HG03457 (cell line): ENCODE data around the gene ADAMTS14.
"Not testable (repeated sequence)": the region's sequence is repeated elsewhere in the genome, so short reads cannot be mapped to it uniquely, and the experiment has no call there.

Source experiments
- ATAC-seq: cut with Tn5 transposase; IDR thresholded peaks from one replicate; pipeline ENCODE4 v1.9.1; 2021; ENCODE audit warnings: moderate number of reproducible peaks; ENCODE audit not compliant: unreplicated experiment

The ADAMTS14 gene

DNA sequence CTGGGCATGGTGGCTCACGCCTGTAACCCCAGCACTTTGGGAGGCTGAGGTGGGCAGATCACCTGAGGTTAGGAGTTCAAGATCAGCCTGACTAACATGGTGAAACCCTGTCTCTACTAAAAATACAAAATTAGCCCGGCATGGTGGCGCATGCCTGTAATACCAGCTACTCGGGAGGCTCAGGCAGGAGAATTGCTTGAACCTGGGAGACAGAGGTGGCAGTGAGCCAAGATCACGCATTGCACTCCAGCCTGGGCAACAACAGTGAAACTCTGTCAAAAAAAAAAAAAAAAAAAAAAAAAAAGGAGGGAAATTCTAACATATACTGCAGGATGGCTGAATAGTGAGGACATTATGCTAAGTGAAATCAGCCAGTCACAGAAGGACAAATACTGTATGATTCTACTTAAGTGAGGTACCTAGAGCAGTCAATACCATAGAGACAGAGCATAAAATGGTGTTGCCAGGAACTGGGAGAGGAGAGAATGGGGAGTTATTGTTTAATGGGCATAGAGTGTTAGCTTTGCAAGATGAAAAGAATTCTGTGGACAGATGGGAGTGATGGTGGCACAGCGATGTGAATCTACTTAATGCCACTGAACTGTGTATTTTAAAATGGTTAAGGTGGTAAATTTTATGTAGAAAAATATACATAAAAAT is 95.8 kb downstream of the ADAMTS14 start:
- not testable (repeated sequence) for ATAC-seq

DNA sequence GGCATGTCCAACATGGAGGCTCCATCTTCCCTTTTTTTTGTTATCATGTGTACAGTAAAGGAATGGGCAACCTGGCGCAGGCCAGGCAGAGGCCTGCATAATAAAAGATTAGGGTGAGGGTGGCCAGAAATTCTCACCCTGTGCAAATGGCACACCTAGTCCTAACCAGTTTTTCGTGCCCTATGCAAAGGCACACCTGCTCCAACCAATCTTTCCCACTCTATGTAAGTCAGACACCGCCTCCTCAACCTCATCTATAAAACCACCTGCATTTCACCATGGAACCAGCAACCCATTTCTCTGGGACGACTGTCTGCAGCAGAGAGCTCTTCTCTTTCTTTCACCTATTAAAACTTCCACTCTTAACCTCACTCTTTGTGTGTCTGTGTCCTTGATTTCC is 96.8 kb downstream of the ADAMTS14 start:
- no peak for ATAC-seq

GRCh38 chr10:70770001-70770400 is 97.7 kb downstream of the ADAMTS14 start:
- no peak for ATAC-seq

DNA sequence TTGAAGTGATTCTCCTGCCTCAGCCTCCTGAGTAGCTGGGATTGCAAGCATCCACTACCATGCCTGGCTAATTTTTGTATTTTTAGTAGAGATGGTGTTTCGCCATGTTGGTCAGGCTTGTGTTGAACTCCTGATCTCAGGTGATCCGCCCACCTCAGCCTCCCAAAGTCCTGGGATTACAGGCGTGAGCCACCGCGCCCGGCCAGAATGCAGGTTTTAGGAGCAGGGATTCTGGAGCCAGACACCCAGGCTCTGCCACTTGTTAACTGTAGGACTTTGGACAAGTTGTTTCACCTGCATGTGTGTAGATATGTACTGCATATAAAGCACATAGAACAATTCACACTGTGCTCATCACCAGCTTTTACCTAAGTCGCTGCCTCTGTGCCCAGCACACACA is 98.2 kb downstream of the ADAMTS14 start:
- ATAC-seq = not testable (repeated sequence)

- ATAC-seq = no peak
Observed at GRCh38 chr10:70771311-70772194, 99.2 kb downstream of the ADAMTS14 start.

- ATAC-seq = no peak
Observed at GRCh38 chr10:70772627-70773026, 100.3 kb downstream of the ADAMTS14 start.

GRCh38 chr10:70773461-70773860 is 101.2 kb downstream of the ADAMTS14 start:
- ATAC-seq = no peak

DNA sequence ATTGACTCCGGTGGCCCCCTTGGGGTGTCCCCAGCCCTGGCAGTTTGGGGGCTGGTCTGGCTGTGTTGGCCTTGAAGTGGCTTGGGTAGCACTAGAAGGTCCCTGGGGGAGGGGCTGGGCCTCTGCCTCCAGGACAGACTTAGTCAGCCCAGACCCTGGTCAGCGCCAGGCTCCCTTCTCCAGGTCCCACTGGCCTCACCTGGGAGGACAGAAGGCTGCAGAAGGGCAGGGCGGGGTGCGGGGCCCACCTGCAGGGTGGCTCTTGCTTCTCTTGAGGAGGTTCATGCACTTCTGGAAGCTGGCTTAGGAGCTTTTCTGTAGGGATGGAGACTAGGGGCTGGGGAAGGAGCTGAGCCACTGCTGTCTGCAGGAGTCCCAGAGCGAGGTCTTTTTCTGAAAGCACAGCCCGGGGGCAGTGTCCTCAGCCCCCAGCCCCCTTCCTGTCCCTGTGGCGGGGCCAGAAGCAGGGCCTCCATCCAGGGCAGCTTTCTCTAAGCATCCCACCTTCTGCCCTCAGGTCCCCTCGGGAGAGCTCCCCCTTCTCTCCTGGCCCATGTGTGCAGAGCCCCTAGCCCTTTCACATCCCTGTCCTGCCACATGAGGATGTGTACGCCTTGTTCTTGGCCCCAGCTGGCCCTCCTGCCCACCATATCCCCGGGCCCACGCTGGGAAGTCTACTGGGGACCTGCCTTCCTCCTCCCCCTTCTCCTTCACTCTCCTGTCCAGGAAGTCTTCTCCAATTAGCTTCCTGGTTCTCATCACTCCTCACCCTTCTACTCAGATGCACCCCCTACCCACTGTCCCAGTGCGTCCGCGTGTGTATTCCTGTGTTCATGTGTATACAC is 101.9 kb downstream of the ADAMTS14 start:
- no peak for ATAC-seq

GRCh38 chr10:70774810-70775678 is 102.7 kb downstream of the ADAMTS14 start:
- ATAC-seq = no peak

GRCh38 chr10:70775679-70776454 is 103.6 kb downstream of the ADAMTS14 start:
- ATAC-seq = no peak

GRCh38 chr10:70776455-70777005 is 104.2 kb downstream of the ADAMTS14 start:
- no peak for ATAC-seq

DNA sequence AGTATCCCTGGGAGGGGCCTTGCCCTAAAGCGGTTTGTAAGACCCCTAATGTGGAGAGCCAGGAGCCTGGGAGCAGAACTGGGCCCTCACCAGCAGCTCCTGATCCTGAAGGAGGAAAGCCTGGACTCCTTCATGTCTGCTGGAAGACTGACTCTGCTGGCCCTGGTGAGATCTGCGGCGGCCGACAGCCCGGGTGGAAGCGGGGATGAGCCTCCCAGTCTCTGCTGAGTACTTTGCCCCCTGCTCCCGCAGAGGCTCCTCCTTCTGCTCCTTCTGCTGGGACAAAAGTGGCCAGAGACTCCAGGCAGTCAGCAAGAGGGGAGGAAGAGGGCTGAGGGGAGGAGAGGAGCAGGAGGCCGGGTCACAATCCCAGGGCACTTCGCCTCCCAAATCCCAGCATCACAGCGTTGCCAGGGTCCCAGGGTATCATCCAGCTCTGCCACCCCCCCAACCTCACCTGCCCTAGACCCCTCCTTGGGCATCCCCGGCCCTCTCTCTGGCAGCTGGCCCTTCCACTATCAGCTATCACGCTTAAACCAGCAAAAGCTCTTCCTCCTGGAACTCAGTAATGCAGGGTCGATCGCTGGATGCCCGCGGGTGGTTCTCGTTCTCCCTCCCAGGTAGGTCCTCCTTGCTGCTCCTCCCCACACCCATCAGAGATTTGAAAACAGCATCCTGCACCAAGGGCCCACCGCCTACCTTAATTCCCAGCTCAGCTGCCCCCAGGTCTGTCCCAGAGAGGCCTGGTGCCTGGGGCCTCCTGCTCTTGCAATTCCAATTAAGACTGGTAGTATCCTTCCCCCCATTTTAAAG is 105.0 kb downstream of the ADAMTS14 start:
- ATAC-seq = no peak

- no peak for ATAC-seq
Observed at GRCh38 chr10:70778267-70778924, 106.1 kb downstream of the ADAMTS14 start.

DNA sequence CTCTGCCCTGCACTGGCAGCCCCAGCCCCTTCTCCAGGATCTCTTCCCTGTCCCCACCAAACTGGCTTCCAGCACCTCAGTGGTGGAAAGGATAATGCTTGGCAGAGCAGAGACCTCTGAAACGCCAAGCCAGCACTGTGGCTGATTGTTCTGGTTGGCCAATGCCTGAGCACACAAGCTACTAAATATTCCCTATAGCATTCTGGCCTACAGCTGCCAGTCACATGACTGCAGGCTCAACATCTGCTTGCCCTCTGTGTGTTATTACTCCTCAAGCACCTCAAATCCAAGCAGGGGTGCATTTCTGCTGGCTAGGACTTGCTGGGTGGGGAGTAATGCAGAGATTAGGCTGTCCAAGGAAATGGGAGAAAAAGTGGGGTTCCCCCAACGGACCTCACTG is 106.8 kb downstream of the ADAMTS14 start:
- ATAC-seq = no peak

DNA sequence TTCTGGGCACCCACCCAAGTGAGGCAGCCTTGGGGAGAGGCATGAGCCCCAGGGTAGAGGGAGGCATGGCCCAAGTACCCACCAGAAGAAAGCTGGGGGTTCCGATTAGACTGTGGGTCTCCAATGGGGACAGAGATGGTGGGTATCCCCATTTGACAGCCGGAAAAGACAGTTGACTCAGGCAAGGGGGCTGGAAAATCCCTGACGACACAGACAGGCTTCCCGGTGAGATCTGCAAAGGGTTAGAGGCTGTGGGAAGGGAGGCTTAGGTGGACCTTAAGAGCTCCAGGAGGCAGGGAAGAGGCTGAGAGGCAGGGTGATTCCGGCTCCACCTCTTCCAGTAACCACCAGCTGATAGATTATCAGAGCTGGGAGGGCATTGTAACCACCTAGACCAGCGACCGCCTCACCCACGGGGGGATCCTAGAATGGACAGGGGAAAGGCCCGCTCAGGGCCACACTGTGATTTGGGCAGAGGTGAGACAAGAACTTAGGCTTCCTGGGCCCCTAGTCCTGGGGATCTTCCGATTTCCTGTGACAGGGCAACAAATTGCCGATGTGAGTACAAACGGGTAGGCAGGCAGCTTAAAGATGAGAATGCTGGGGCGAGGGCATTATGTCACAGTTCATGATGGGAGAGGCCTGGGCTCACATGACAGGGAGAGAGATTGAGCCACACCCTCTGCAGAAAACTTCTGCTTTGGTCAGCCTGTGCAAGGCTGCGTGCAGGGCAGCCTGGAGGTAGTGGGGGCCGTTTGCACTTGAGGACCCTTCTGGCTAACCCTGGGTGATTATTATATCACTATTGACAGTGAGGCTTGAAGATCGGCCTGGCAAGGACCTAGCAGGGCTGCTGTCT is 107.4 kb downstream of the ADAMTS14 start:
- no peak for ATAC-seq

DNA sequence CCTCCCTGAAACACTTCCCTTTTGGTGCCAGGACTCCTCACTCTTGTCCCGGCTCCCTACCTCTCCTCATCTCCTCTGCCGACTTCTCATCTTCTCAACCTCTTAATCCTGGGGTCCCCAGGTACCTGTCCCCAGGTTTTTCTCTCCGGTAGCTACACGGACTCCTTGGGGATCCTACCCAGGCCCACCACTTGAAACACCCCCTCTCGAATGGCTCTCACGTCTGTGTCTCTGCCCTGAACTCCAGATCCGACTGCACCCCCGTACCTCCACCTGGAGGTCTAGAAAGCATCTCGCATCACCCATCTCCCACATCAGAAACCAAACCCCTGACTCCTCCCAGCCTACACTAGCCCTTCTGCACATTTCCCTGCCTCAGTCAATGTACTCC is 108.1 kb downstream of the ADAMTS14 start:
- ATAC-seq = no peak

DNA sequence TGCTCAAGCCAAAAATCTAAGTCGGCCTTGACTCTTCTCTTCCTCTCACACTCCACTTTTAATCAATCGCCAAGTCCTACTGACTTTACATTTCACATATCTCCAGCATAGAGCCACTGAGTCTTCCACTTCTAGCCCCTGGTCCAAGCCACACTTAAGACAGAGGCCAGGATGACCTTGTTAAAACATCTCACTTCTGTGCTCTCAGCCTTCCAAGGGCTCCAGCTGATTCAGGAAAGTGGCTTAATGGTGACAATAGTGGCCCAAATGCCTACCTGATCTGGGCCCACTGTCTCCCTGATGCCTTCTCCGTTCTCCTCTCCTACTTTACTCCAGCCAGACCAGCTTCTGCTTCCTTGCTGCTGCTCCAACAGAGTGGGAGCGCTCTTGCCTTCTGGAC is 108.5 kb downstream of the ADAMTS14 start:
- no peak for ATAC-seq
